ENCODE results near the gene RASA3. TPM values are rescaled to one million over a fixed set of nuclear protein-coding genes. Genes with fewer than 3 reads are reported as not detected.
A peak's percentile ranks its signal among the peaks of the same experiment; 100 is the strongest.

The RASA3 gene
- total and polyA plus RNA-seq, 11 donors = 4.8 to 24.2 (median 9.7) TPM

DNA sequence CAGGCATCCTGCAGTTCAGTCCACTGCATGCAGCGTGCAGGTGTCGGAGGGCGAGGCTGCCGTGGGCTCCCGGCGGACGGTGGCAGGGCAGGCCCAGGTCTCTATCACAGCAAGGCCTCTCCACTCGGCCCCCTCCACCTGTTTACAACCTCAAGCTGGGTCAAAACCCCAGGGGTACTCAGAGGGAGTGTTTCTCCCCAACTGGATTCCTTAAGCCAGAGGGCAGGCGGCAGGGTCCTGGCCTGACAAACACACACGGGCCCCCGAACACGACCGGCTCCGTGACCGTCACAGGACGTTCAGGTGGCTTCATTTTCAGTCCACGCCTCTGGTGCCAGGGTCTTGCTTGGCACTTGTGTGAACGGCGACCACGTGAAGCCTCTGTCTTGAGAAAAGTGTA, 23.5 kb downstream of the RASA3 start:
- no peak for ATAC-seq
- Histone ChIP-seq H3K9me3 (no peaks in the 10 kb centered on the region), H3K4me3 (no peak overlapping the region), H3K36me3 (peaks cover 0 to 17% (median 0%) of the 10 kb centered on the region in 9 donors), H3K27ac (peak overlapping the region in 1 of 12 donors; percentile 71), H3K27me3 (no peaks in the 10 kb centered on the region), H3K4me1 (peaks cover 0 to 57% (median 15%) of the 10 kb centered on the region in 12 donors)
- TF ChIP-seq POLR2A (IDR thresholded peaks at IDR 0.05) = no peak
- TF ChIP-seq, protein P1, sequence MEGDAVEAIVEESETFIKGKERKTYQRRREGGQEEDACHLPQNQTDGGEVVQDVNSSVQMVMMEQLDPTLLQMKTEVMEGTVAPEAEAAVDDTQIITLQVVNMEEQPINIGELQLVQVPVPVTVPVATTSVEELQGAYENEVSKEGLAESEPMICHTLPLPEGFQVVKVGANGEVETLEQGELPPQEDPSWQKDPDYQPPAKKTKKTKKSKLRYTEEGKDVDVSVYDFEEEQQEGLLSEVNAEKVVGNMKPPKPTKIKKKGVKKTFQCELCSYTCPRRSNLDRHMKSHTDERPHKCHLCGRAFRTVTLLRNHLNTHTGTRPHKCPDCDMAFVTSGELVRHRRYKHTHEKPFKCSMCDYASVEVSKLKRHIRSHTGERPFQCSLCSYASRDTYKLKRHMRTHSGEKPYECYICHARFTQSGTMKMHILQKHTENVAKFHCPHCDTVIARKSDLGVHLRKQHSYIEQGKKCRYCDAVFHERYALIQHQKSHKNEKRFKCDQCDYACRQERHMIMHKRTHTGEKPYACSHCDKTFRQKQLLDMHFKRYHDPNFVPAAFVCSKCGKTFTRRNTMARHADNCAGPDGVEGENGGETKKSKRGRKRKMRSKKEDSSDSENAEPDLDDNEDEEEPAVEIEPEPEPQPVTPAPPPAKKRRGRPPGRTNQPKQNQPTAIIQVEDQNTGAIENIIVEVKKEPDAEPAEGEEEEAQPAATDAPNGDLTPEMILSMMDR (IDR thresholded peaks at IDR 0.05) = no peak
- DNase-seq = peak in 2 of 5 donors; percentile 19 to 34
- intact Hi-C loops (cut with DNase I) = no loop called here
- WGBS, 4 donors = 89 to 94% (median 93%) methylated on average over 17 to 20 of the region's 20 CpGs

DNA sequence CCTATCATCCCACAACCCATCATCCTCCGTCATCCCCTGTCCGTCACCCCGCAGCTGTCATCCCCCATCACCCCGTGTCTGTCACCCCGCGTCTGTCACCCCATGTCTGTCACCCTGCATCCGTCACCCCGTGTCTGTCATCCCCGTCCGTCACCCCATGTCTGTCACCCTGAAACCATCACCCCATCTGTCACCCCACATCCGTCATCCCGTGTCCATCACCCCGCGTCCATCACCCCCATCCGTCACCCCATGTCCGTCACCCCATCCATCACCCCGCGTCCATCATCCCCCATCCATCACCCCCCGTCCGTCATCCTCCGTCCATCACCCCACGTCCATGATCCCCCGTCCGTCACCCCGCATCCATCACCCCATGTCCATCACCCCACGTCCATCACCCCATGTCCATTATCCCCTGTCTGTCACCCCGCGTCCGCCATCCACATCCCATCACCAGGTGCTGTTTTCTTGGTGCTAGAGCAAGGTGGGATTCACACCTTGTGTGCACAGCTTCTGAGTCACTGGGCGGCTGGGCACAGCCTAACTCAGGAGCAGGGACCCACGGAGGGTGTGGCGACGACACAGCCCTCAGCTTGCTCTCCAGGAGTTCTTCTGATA, 24.2 kb downstream of the RASA3 start:
- WGBS, 4 donors = 88 to 94% (median 93%) methylated on average over 33 of the region's 33 CpGs
- no peak overlapping the region for H3K27ac ChIP-seq
- H3K36me3 ChIP-seq = peaks cover 0 to 16% (median 0%) of the 10 kb centered on the region in 9 donors
- DNase-seq = peak in 3 of 5 donors; percentile 17 to 29 (median 19)
- intact Hi-C loops (cut with DNase I) = no loop called here
- no peaks in the 10 kb centered on the region for H3K9me3 ChIP-seq
- H3K4me3 ChIP-seq = no peak overlapping the region
- peaks cover 0 to 56% (median 15%) of the 10 kb centered on the region in 12 donors for H3K4me1 ChIP-seq
- ATAC-seq = no peak
- no peaks in the 10 kb centered on the region for H3K27me3 ChIP-seq
- TF ChIP-seq, protein P1 (IDR thresholded peaks at IDR 0.05) = no peak
- TF ChIP-seq POLR2A (IDR thresholded peaks at IDR 0.05) = no peak

DNA sequence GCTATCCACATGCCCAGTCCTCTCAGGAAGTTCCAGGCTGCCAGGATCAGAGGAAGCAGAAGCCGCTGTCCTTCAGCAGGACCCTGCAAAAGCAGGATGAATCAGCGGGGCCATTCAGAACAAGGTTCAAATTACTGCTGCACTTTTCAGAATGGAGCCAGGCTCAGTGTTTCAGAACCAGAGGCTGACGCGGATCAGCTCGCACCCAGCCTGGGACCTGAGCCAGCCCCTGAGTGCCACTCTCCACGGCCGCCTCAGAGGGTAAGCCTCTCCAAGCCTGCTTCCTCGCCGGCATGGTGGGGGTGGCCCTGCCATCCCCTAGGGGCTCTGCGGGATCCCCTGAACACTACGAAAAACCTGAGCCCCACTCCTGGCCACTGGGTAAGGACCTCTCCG, 24.7 kb downstream of the RASA3 start:
- H3K4me1 ChIP-seq = peaks cover 0 to 59% (median 15%) of the 10 kb centered on the region in 12 donors

More for the DNA sequence above, 24.7 kb downstream of the RASA3 start:
- ATAC-seq (peak; percentile 62 to 83 (median 72)), DNase-seq (peak in 3 of 5 donors; percentile 67 to 73 (median 68))
- no peaks in the 10 kb centered on the region for H3K27me3 ChIP-seq
- intact Hi-C loops (cut with DNase I) = no loop called here
- H3K27ac ChIP-seq = peak overlapping the region in 1 of 12 donors; percentile 64
- TF ChIP-seq, protein P1 (IDR thresholded peaks at IDR 0.05) = no peak
- no peak for TF ChIP-seq POLR2A (IDR thresholded peaks at IDR 0.05)
- H3K4me3 ChIP-seq = no peak overlapping the region
- no peaks in the 10 kb centered on the region for H3K9me3 ChIP-seq
- 45 to 57% (median 52%) methylated on average over 9 to 12 of the region's 12 CpGs for WGBS, 4 donors
- H3K36me3 ChIP-seq = peaks cover 0 to 10% (median 0%) of the 10 kb centered on the region in 9 donors
